ENCODE data around the gene NAGK.
"Not testable (repeated sequence)": the region's sequence is repeated elsewhere in the genome, so short reads cannot be mapped to it uniquely, and the experiment has no call there.

NAGK gene

GRCh38 chr2:71068218-71069035 lies at the start of gene NAGK:
Gene NAGK, plus strand, starts transcription at chr2:71068648. Its CDS starts 36 bp downstream, at chr2:71068684.
- DNase-seq: peak; percentile 97

- not testable (repeated sequence) for DNase-seq
Measured at GRCh38 chr2:71019989-71020388, 48.5 kb upstream of the NAGK start.

- DNase-seq: not testable (repeated sequence)
Measured at GRCh38 chr2:71021394-71021793, 47.1 kb upstream of the NAGK start.

DNA sequence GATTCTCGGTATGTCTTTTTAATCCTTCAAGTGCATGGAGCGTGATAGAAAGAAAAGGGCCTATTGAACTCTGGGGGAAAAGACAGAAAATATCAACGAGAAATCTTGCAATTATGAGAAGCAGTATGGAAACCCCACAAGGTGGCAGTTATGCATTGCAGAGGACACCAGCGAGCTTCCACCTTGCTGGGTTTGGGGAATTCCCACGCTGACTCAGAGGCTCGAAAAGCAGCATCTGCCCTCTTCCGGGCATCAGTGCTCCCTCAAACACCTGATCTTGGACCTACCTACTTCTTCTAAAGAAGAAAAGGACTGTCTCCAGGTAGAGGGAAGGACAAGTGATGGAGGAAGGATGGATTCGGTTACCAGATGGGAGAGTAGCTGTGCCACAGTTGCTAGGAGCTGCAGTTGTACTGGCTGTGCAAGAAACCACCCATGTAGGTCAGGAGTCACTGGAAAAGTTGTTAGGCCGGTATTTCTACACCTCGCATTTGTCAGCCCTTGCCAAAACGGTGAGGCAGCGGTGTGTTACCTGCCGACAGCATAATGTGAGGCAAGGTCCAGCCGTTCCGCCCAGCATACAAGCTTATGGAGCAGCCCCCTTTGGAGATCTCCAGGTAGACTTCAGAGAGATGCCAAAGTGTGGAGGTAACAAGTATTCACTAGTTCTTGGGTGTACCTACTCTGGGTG lies 44.8 kb upstream of the NAGK start:
- peak; percentile 73 for DNase-seq

DNA sequence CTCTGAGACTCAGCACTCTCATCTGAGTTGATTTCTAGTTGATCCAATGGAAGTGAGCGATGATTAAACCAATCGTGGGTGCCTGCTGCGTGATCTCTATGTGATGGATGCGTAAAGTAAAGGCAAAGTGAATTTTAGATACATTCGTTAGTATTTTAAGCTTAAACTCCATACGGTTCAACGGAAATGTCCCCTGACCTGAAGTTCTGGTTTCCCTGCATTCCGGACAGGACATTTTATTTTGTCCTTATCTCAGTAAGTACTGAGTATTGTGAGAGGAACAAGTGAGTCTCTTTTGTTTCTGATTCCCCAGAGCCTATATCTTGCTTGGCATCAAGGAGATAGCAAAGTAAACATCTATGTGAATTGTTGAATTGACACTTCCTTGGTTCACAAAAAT lies 32.2 kb upstream of the NAGK start:
- not testable (repeated sequence) for DNase-seq

DNA sequence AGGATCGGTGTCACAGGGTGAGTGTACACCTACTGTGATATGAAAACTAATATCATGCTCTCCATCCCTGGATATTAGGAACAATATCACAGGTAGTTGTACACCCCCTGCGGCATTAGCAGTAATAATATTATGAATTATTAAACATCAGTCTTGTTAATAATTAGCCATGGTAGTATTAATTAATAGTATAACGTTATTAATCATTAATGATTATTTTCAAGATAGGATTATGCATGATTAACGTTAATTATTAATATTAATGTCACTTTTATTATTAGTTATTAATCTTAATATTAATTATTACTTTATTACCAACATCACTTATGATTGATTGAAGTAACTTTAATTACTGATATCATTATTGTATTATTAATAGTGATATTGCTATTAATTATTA lies 26.2 kb upstream of the NAGK start:
- no peak for DNase-seq

DNA sequence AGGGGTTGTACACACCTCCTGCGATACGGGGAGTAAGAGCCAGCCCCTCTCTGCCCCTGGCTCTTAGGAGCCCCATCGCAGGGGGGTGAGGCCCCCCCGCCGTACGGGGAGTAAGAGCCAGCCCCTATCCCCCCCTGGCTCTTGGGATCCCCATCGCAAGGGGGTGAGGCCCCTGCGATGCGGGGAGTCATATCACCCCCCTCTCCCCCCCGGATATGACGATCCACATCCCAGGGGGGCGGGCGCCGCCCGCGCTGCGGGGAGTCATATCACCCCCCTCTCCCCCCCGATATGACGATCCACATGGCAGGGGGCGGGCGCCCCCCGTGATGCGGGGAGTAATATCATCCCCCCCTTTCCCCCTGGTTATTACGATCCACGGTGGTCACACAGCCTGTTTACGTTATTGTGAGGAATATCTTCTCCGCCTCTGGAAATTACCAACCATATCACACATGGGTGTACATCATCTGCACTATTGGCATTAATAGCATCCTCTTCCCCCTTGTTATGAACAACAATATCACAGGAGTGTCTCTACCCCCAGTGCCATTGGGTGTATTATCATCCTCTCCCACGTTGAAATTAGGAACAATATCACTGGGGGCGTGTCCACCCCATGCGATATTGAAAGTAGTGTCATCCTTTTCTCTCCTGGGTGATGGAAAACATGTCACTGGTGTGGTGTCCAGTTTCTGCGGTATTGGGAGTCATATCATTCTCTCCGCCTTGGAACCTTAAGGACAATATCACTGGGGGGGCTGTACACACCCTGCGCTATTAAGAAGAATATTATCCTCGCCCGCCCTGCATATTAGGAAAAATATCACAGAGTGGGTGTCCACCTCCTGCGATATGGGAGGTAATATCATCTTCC lies 24.7 kb upstream of the NAGK start:
- no peak for DNase-seq

DNA sequence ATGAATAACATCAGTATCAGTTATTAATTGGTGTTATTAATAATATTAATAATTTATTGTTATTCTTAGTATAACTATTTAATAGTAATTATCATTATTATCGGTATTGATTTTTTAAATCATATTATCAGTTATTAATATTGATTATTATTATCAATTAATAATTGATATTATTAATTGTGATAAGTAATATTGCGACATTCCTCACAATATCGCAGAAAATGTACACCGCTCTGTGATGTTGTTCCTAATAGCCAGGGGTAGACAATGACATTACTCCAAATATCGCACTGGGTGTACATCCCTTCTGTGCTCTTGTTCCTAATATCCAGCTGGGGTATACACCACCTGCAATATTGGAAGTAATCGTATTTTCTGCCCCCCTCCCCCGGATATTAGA lies 23.3 kb upstream of the NAGK start:
- DNase-seq: no peak

DNA sequence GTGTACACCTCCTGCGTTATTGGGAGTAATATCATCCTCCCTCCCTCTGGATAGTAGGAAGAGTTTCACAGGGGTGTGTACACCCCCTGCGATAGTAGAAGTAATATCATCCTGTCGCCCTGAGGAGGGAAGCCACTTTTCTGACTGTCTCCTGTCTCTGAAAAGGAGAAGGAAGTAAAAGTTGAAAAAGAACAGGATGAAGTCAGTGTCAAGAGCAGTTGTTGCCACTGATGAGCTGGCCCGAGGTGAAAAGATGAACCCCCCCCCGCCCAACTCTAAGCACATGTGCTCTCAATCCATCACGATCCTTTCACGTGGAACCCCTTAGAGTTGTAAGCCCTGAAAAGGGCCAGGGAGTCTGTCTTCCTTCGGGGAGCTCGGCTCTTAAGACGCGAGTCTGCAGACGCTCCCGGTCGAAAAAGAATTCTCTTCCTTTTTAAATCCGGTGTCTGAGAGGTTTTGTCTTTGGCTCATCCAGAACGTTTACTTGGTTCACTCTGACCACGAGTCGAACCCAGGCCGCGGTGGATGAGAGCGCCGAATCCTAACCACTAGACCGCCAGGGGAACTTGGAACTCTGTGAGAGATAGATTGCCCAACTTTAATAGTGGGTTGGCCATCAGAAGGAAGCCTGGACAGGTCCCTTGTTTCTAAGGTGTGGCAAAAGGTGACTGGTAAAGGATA lies 22.4 kb upstream of the NAGK start:
- no peak for DNase-seq

GRCh38 chr2:71048096-71048495 lies 20.4 kb upstream of the NAGK start:
- no peak for DNase-seq

GRCh38 chr2:71049704-71050360 lies 18.6 kb upstream of the NAGK start:
- peak; percentile 34 for DNase-seq

DNA sequence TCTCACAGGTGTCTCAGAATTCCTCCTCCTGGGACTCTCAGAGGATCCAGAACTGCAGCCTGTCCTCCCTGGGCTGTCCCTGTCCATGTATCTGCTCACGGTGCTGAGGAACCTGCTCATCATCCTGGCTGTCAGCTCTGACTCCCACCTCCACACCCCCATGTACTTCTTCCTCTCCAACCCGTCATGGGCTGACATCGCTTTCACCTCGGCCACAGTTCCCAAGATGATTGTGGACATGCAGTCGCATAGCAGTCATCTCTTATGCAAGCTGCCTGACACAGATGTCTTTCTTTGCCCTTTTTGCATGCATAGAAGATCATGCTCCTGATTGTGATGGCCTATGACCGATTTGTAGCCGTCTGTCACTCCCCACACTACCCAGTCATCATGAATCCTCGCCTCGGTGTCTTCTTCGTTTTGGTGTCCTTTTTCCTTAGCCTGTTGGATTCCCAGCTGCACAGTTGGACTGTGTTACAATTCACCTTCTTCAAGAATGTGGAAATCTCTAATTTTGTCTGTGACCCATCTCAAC lies 13.2 kb upstream of the NAGK start:
- DNase-seq: not testable (repeated sequence)

- no peak for DNase-seq
Measured at GRCh38 chr2:71060211-71060610, 8.2 kb upstream of the NAGK start.

DNA sequence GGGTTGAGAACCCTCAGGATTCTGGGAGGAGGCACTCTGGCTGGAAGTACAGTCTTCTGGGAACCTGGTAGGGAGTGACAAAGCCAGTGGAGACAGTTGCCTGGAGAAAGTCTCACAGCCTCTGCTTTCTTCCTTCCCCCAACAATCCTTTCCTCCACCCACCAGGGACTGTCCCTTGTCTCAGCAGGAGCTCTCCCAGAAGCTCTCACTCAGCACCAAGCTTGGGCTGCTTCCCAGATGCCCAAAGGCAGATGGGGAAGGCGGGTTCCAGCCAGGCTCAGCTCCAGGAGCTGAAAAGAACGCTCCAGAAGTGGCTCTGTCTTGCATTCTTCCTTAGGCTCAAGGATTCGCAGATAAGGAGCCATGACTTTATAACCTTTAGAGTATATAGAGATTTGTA lies 7.6 kb upstream of the NAGK start:
- no peak for DNase-seq

DNA sequence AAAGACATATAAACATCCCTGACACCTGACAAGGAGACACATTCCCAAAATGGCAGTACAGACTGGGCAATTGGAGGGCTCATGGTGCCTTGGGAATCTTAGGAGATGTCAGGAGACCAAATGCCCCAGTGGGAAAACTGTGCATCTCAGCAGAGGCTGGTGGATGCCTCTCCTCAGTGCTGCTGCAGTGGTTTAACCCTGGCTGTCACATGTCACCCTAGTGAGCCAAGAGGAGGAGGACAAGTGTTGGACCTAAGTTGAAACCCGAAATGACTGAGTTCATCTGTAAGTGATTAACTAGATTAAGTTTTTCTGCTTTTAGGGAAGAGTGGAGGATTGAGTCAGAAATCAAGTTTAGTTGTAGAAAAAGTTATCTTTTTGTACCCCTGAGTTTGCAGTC lies 5.2 kb upstream of the NAGK start:
- no peak for DNase-seq

DNA sequence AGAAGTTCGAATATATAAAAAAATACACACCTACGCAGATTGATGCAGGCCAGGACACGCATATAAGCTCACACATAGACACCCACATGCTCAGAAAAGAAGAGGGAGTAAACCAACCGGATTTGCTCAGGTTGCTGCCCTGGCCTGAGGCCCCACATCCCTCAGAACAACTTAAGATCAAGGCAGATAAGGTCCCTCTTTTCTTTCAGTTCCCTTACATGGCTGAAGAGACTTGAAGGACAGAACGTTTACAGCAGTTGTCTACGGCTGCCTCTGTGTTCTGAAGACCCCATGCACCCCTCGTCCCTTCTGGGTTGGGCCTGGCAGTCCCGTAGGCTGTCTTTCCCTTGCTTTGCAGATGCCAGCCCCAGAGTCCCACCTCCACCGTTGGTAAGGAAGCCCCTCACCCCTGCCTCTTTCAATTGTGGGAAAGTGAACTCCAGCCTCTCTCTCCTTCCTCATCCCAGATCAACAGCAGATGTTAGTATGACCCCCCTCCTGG lies 4.3 kb upstream of the NAGK start:
- no peak for DNase-seq

DNA sequence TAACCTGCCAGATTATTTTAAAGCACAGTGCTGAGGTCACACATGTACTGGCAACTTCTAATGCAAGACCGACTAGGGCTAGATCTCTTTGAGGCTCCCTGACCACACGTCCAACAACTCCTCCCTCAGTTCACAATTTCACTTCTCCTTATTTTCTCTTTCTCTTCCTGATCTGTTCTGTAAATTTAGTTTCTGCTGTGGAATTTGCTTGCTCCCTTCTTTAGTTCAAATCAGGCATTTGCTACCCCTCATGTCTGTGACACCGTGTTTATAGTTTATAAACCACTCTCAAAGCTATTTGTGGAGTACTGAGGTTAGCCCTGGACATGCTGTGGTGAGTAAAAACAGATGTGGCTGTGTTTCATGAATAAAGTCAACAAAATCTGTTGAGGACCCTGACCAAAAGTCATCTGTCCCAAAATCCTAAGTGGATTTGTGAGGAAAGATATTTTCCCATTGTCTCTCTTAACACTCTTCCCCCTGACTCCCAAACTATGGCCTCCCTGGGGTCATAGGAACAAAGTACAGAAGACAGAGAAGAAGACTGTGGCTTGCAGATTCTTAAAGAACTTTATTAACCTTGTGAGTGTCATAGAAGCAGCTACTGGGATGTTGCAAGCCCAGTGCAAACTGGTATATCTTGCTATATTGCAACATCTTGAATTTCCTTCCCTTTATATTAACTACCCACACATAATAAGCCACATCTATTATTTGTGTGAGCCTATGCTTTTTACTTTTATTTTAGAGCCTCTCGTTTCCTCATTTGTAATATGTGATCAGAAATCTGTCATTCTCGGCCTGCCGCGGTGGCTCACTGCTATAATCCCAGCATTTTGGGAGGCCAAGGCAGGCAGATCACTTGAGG lies 3.5 kb upstream of the NAGK start:
- peak; percentile 13 for DNase-seq

DNA sequence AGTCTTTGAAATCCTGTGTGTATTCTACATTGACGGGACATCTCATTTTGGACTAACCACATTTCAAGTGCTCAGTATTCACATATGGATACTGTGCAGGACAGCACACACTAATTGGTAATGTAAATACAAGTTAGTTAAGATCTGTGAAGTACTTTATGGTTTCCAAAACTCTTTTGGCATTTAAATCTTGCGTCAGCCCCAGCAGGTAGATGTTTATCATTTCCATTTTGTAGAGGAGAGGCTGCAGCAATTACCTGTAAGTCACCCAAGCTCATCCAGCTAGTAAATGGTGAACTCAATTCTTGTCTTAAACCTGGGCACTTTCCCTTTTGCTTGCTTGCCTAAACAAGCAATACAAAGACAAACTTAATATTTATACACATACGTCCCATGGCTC lies 1.6 kb upstream of the NAGK start:
- DNase-seq: no peak

- peak; percentile 18 for DNase-seq
Measured at GRCh38 chr2:71067567-71068217, 756 bp upstream of the NAGK start.

DNA sequence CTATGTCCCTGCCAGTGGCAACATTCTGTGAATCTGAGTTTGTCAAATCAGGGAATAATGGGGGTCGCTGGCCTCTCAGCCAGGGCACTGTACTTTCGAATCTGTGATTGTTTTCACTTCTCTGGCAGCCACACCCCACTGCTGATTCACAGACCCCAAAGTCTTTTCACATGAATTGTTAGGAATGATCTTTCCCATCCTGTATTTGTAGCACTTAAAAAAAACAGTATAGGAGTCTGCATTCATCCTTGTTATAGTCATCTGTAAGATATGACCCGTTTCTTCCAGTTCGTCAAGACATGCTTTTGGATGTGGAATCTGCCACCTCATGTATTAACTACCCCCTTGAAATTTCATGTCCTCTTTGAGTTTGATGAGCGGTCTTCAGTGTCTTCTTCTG lies 928 bp downstream of the NAGK start:
- no peak for DNase-seq
